SK-N-SH (cell line): ENCODE measurements around the gene RICTOR. TPM values are rescaled to one million over a fixed set of nuclear protein-coding genes. Genes with fewer than 3 reads are reported as not detected.

ENCODE experiments used
- CTCF ChIA-PET: fragments of 300-600, 350-600 bp; formaldehyde crosslinking; extraction: SDS; loops from one replicate; lab custom pipeline; 2021; lab: Yijun Ruan, JAX
- POLR2A ChIA-PET: fragments of 350-600 bp; sonication (Branson Sonifier 250); formaldehyde crosslinking; extraction: SDS; loops from one replicate; lab custom pipeline; 2020; ENCODE audit warnings: antibody characterized with exemption, inconsistent platforms; lab: Yijun Ruan, JAX
- DNase-seq: peaks from one replicate; pipeline ENCODE4 v3.0.0; 2012
- H2AFZ ChIP-seq: fragments of 200-600 bp; sonication (generic); 2 replicates; pipeline ENCODE4 v1.8.1; 2016; ENCODE audit warnings: antibody characterized with exemption, mild to moderate bottlenecking, low read depth
- H3F3A ChIP-seq: fragments of 200-600 bp; sonication (generic); replicated peaks from 2 replicates; pipeline ENCODE3; 2016; ENCODE audit warnings: antibody characterized with exemption, mild to moderate bottlenecking; ENCODE audit not compliant: insufficient read depth
- H3K27ac ChIP-seq, 2 experiments: fragments of 200-500 bp in 1 of 2; fragments of 200-600 bp in 1 of 2; sonication (Bioruptor generic) in 1 of 2; sonication (generic), shearing (Covaris generic) in 1 of 2; 2 replicates each; pipeline versions ENCODE4 v1.5.1 to v1.6.1; 2014 to 2016; ENCODE audit warnings: low read depth in 2 of 2, inconsistent platforms in 1 of 2, low read length in 1 of 2, mild to moderate bottlenecking in 1 of 2, mixed read lengths in 1 of 2
- H3K27me3 ChIP-seq: fragments of 200-600 bp; sonication (generic), shearing (Covaris generic); 2 replicates; pipeline ENCODE4 v1.6.1; 2016; ENCODE audit warnings: mixed run types; ENCODE audit not compliant: insufficient read depth
- H3K36me3 ChIP-seq, 2 experiments: fragments of 200-500 bp in 1 of 2; fragments of 200-600 bp in 1 of 2; sonication (Bioruptor generic) in 1 of 2; sonication (generic) in 1 of 2; replicated peaks in 1 of 2; 2 replicates each; pipeline versions ENCODE3 to v1.5.1; 2014 to 2016; ENCODE audit warnings: low read length in 1 of 2, mild to moderate bottlenecking in 1 of 2; ENCODE audit not compliant: insufficient read depth in 2 of 2, control insufficient read depth in 1 of 2
- H3K4me1 ChIP-seq, 2 experiments: fragments of 200-500 bp in 1 of 2; fragments of 200-600 bp in 1 of 2; sonication (Bioruptor generic) in 1 of 2; sonication (generic), shearing (Covaris generic) in 1 of 2; 2 replicates each; pipeline versions ENCODE4 v1.5.1 to v1.6.1; 2014 to 2016; ENCODE audit warnings: low read depth in 1 of 2, low read length in 1 of 2, mixed run types in 1 of 2; ENCODE audit not compliant: insufficient read depth in 2 of 2, control insufficient read depth in 1 of 2
- H3K4me2 ChIP-seq: fragments of 200-600 bp; sonication (generic), shearing (Covaris generic); 2 replicates; pipeline ENCODE4 v1.6.1; 2017; ENCODE audit warnings: mixed run types
- H3K4me3 ChIP-seq, 2 experiments: fragments of 200-500 bp in 1 of 2; fragments of 200-600 bp in 1 of 2; sonication (Bioruptor generic) in 1 of 2; sonication (generic), shearing (Covaris generic) in 1 of 2; 2 replicates each; pipeline versions ENCODE4 v1.5.1 to v1.8.1; 2014 to 2016; ENCODE audit warnings: low read depth in 2 of 2, inconsistent platforms in 1 of 2, low read length in 1 of 2, mild to moderate bottlenecking in 1 of 2, mixed read lengths in 1 of 2, moderate library complexity in 1 of 2
- H3K79me2 ChIP-seq: fragments of 200-600 bp; sonication (generic); 2 replicates; pipeline ENCODE4 v1.8.1; 2017; ENCODE audit warnings: mild to moderate bottlenecking; ENCODE audit not compliant: insufficient read depth
- H3K9ac ChIP-seq: fragments of 200-600 bp; sonication (generic); 2 replicates; pipeline ENCODE4 v1.6.1; 2017; ENCODE audit warnings: mixed run types
- H3K9me2 ChIP-seq: fragments of 200-600 bp; sonication (generic); 2 replicates; pipeline ENCODE4 v1.6.1; 2017; ENCODE audit warnings: mixed run types
- H3K9me3 ChIP-seq: fragments of 200-600 bp; sonication (generic); 2 replicates; pipeline ENCODE4 v1.6.1; 2017; ENCODE audit warnings: mixed run types, mild to moderate bottlenecking, moderate library complexity
- H4K20me1 ChIP-seq: fragments of 200-600 bp; sonication (generic); 2 replicates; pipeline ENCODE4 v1.6.1; 2017; ENCODE audit warnings: mild to moderate bottlenecking, mixed run types; ENCODE audit not compliant: insufficient read depth
- ELF1 ChIP-seq: IDR thresholded peaks from 2 replicates; pipeline ENCODE4 v1.4.0; 2012
- EP300 ChIP-seq, 2 experiments: IDR thresholded peaks; 2 replicates each; pipeline versions ENCODE4 v1.4.0 to v1.6.1; 2012; ENCODE audit warnings: borderline replicate concordance in 1 of 2, low read depth in 1 of 2, low read length in 1 of 2
- FOXJ3 ChIP-seq: sonication (generic); formaldehyde crosslinking; IDR thresholded peaks from 2 replicates; pipeline ENCODE4 v1.5.1; 2020; ENCODE audit warnings: mild to moderate bottlenecking, missing genetic modification reagents
- IRF3 ChIP-seq: fragments of 150-350 bp; IDR thresholded peaks from 2 replicates; pipeline ENCODE4 v1.6.1; 2016; ENCODE audit warnings: mild to moderate bottlenecking, low read depth, low read length
- MAX ChIP-seq: IDR thresholded peaks from 2 replicates; pipeline ENCODE4 v1.4.0; 2012; ENCODE audit warnings: low read depth
- PBX3 ChIP-seq: IDR thresholded peaks from 2 replicates; pipeline ENCODE4; 2012
- RAD21 ChIP-seq: IDR thresholded peaks from 2 replicates; pipeline ENCODE4 v1.6.1; 2012; ENCODE audit warnings: mild to moderate bottlenecking, low read length
- REST ChIP-seq: IDR thresholded peaks from 2 replicates; pipeline ENCODE4 v1.6.1; 2012; ENCODE audit warnings: mild to moderate bottlenecking, low read depth, low read length, moderate library complexity
- RXRA ChIP-seq: IDR thresholded peaks from 2 replicates; pipeline ENCODE4 v1.4.0; 2012; ENCODE audit warnings: low read depth, mild to moderate bottlenecking, borderline replicate concordance
- SIN3A ChIP-seq: IDR thresholded peaks from 2 replicates; pipeline ENCODE4 v1.6.1; 2012; ENCODE audit warnings: low read depth, mild to moderate bottlenecking, low read length, moderate library complexity, borderline replicate concordance
- TAF1 ChIP-seq: IDR thresholded peaks from 2 replicates; pipeline ENCODE4 v1.6.1; 2012; ENCODE audit warnings: low read depth, mild to moderate bottlenecking, low read length, moderate library complexity, borderline replicate concordance
- USF1 ChIP-seq: IDR thresholded peaks from 2 replicates; pipeline ENCODE4 v1.4.0; 2012; ENCODE audit warnings: low read depth, borderline replicate concordance
- USF2 ChIP-seq: fragments of 150-350 bp; IDR thresholded peaks from 2 replicates; pipeline ENCODE4 v1.6.1; 2017; ENCODE audit warnings: antibody characterized with exemption, low read length, low read depth, borderline replicate concordance
- YY1 ChIP-seq: IDR thresholded peaks from 2 replicates; pipeline ENCODE4 v1.4.0; 2012; ENCODE audit warnings: low read depth, mild to moderate bottlenecking
- ZBTB33 ChIP-seq: IDR thresholded peaks from 2 replicates; pipeline ENCODE4 v1.4.0; 2012; ENCODE audit warnings: low read depth, borderline replicate concordance
- WGBS: methylation state at CpG from one replicate; pipeline ENCODE4 v1.1.6; 2017; ENCODE audit warnings: low lambda C conversion rate; 5-methylcytosine and 5-hydroxymethylcytosine counted together
- polyA plus RNA-seq, 3 experiments: library from polyadenylated mRNA; depleted of rRNA; stranded (reverse); fragments of >200 nt; gene quantifications; 2 replicates each; pipeline ENCODE4 v1.2.3, GENCODE V29; 2012

The RICTOR gene
- polyA plus RNA-seq, 1 of the 3 experiments (the other 2 are of a cell fraction): 1.6 TPM

GRCh38 chr5:39109606-39110005, 35.4 kb upstream of the RICTOR start:
- Histone ChIP-seq H3K9me2 (no peaks in the 10 kb centered on the region; the same call in 1 of the 2 replicates), H4K20me1 (no peaks in the 10 kb centered on the region), H2AFZ (no peak overlapping the region), H3K9me3 (no peaks in the 10 kb centered on the region), H3F3A (peaks cover 11% of the 10 kb centered on the region), H3K4me1 (no peaks in the 10 kb centered on the region), H3K4me2 (no peak overlapping the region), H3K27me3 (no peaks in the 10 kb centered on the region; the same call in 1 of the 2 replicates), H3K27ac (no peak overlapping the region), H3K9ac (no peak overlapping the region), H3K36me3 (no peaks in the 10 kb centered on the region), H3K4me3 (no peak overlapping the region), H3K79me2 (no peaks in the 10 kb centered on the region)
- no peak for TF ChIP-seq USF2
- no peak for TF ChIP-seq USF1
- no peak for TF ChIP-seq YY1
- no peak for TF ChIP-seq IRF3
- ChIA-PET POLR2A (no interaction called here), CTCF (interaction anchor here (1.3 kb wide), 1 partner anchor 28 kb away, joined by 5 read pairs; no protein-coding TSS in a partner anchor)
- DNase-seq: no peak
- WGBS: 36% methylated on average over 2 of the region's 2 CpGs

GRCh38 chr5:39108987-39109386, 34.8 kb upstream of the RICTOR start:
- POLR2A ChIA-PET: no interaction called here
- no peak overlapping the region for H3K4me3 ChIP-seq
- no peaks in the 10 kb centered on the region for H3K79me2 ChIP-seq
- no peak for DNase-seq
- H3K4me1 ChIP-seq: no peaks in the 10 kb centered on the region
- CTCF ChIA-PET: interaction anchor here (1.3 kb wide), 1 partner anchor 28 kb away, joined by 5 read pairs; no protein-coding TSS in a partner anchor
- H2AFZ ChIP-seq: no peak overlapping the region
- H3K27me3 ChIP-seq: no peaks in the 10 kb centered on the region; the same call in 1 of the 2 replicates
- WGBS: 21% methylated on average over 3 of the region's 3 CpGs
- no peaks in the 10 kb centered on the region; the same call in 1 of the 2 replicates for H3K9me2 ChIP-seq
- no peaks in the 10 kb centered on the region for H4K20me1 ChIP-seq
- no peaks in the 10 kb centered on the region for H3K9me3 ChIP-seq
- no peak overlapping the region for H3K9ac ChIP-seq
- no peak overlapping the region for H3K4me2 ChIP-seq
- H3F3A ChIP-seq: peaks cover 11% of the 10 kb centered on the region
- no peaks in the 10 kb centered on the region for H3K36me3 ChIP-seq
- no peak overlapping the region for H3K27ac ChIP-seq
- TF ChIP-seq ZBTB33 (no peak), ELF1 (no peak), REST (no peak), FOXJ3 (CRISPR knock-in tag) (no peak), TAF1 (no peak), MAX (no peak), USF1 (no peak), SIN3A (no peak), RXRA (no peak), EP300 (IDR thresholded peaks at IDR 0.05; ENCODE audit: borderline replicate concordance in 1 of 2, low read depth in 1 of 2, low read length in 1 of 2) (no peak), PBX3 (no peak), RAD21 (no peak)
